Muscle layer of colon (tissue), 2 donors: ENCODE results near the gene CNTFR.

Source experiments
- H3K27ac ChIP-seq: one replicate; pipeline ENCODE4 v1.7.0; 2013; ENCODE audit warnings: low read depth, mild to moderate bottlenecking, low read length, moderate library complexity
- H3K27me3 ChIP-seq, 2 donors: one replicate each; pipeline ENCODE4 v1.7.0; 2013; ENCODE audit warnings: low read length in 2 of 2, mild to moderate bottlenecking in 2 of 2; ENCODE audit not compliant: insufficient read depth in 2 of 2, control insufficient read depth in 1 of 2
- H3K36me3 ChIP-seq: one replicate; pipeline ENCODE4 v1.7.0; 2013; ENCODE audit warnings: mild to moderate bottlenecking, low read length; ENCODE audit not compliant: insufficient read depth
- H3K4me1 ChIP-seq: one replicate; pipeline ENCODE4 v1.7.0; 2013; ENCODE audit warnings: mild to moderate bottlenecking, low read length; ENCODE audit not compliant: insufficient read depth
- H3K4me3 ChIP-seq, 2 donors: one replicate each; pipeline ENCODE4 v1.7.0; 2013; ENCODE audit warnings: low read length in 2 of 2, low read depth in 1 of 2, mild to moderate bottlenecking in 1 of 2, moderate library complexity in 1 of 2
- H3K9ac ChIP-seq: one replicate; pipeline ENCODE4 v1.7.0; 2013; ENCODE audit warnings: low read length
- H3K9me3 ChIP-seq: one replicate; pipeline ENCODE4 v1.7.0; 2013; ENCODE audit warnings: mild to moderate bottlenecking, low read length
- donor health status: abdominal sarcoma.
- donor health status: Adenocarcinoma of cecum.

CNTFR gene

GRCh38 chr9:34629491-34629808, 39.9 kb upstream of the CNTFR start:
- Histone ChIP-seq H3K4me3 (peak overlapping the region in 1 of 2 donors; percentile 52), H3K4me1 (peaks cover 15% of the 10 kb centered on the region), H3K36me3 (no peaks in the 10 kb centered on the region), H3K9me3 (no peaks in the 10 kb centered on the region), H3K9ac (no peak overlapping the region), H3K27me3 (peaks cover 45 to 51% of the 10 kb centered on the region in 2 donors), H3K27ac (no peak overlapping the region)

GRCh38 chr9:34628656-34629490, 39.3 kb upstream of the CNTFR start, which contains the start of gene ARID3C:
TSS of gene ARID3C (minus strand) at chr9:34629066. CDS start at chr9:34628014, 1,052 bp downstream.
- no peak within 1 kb of the TSS for H3K9ac ChIP-seq
- peaks cover 45 to 57% of the 10 kb centered on the region in 2 donors for H3K27me3 ChIP-seq
- H3K4me1 ChIP-seq, result peaks cover 11% of the 10 kb centered on the region
- no peaks in the 10 kb centered on the region for H3K36me3 ChIP-seq
- H3K27ac ChIP-seq, result no peak within 1 kb of the TSS
- H3K9me3 ChIP-seq, result no peaks in the 10 kb centered on the region
- peak within 1 kb of the TSS; percentile 30 to 52 for H3K4me3 ChIP-seq

- peak overlapping the region in 1 of 2 donors; percentile 29 for H3K4me3 ChIP-seq
- no peak overlapping the region for H3K9ac ChIP-seq
- H3K9me3 ChIP-seq, result no peaks in the 10 kb centered on the region
- no peaks in the 10 kb centered on the region for H3K36me3 ChIP-seq
- peaks cover 7% of the 10 kb centered on the region for H3K4me1 ChIP-seq
- no peak overlapping the region for H3K27ac ChIP-seq
- H3K27me3 ChIP-seq, result peaks cover 51 to 66% of the 10 kb centered on the region in 2 donors
Observed at GRCh38 chr9:34627716-34628655, 38.5 kb upstream of the CNTFR start.

- H3K4me3 ChIP-seq, result no peak overlapping the region
- H3K9me3 ChIP-seq, result no peaks in the 10 kb centered on the region
- no peak overlapping the region for H3K27ac ChIP-seq
- peaks cover 64 to 85% of the 10 kb centered on the region in 2 donors for H3K27me3 ChIP-seq
- no peak overlapping the region for H3K9ac ChIP-seq
- H3K36me3 ChIP-seq, result no peaks in the 10 kb centered on the region
- H3K4me1 ChIP-seq, result peaks cover 15% of the 10 kb centered on the region
Observed at GRCh38 chr9:34625186-34625486, 35.6 kb upstream of the CNTFR start.

GRCh38 chr9:34624475-34625185, 35.1 kb upstream of the CNTFR start:
- H3K36me3 ChIP-seq, result no peaks in the 10 kb centered on the region
- peaks cover 64 to 83% of the 10 kb centered on the region in 2 donors for H3K27me3 ChIP-seq
- H3K9me3 ChIP-seq, result no peaks in the 10 kb centered on the region
- H3K27ac ChIP-seq, result no peak overlapping the region
- H3K9ac ChIP-seq, result no peak overlapping the region
- peaks cover 17% of the 10 kb centered on the region for H3K4me1 ChIP-seq
- no peak overlapping the region for H3K4me3 ChIP-seq

- H3K4me3 ChIP-seq, result no peak overlapping the region
Observed at GRCh38 chr9:34623374-34624235, 34.1 kb upstream of the CNTFR start.

GRCh38 chr9:34620061-34620994, 30.8 kb upstream of the CNTFR start, which contains the start of gene DCTN3:
TSS of gene DCTN3 (minus strand) at chr9:34620495. CDS start at chr9:34620464, 31 bp downstream.
- H3K9ac ChIP-seq, result peak within 1 kb of the TSS; percentile 8
- peak within 1 kb of the TSS; percentile 67 to 74 for H3K4me3 ChIP-seq
- H3K27ac ChIP-seq, result peak within 1 kb of the TSS; percentile 36
- no peaks in the 10 kb centered on the region for H3K9me3 ChIP-seq
- peaks cover 18% of the 10 kb centered on the region for H3K4me1 ChIP-seq
- peaks cover 25 to 42% of the 10 kb centered on the region in 2 donors for H3K27me3 ChIP-seq
- peaks cover 32% of the 10 kb centered on the region for H3K36me3 ChIP-seq

More at GRCh38 chr9:34623374-34624235, 34.1 kb upstream of the CNTFR start:
- H3K27me3 ChIP-seq, result peaks cover 57 to 75% of the 10 kb centered on the region in 2 donors
- peaks cover 24% of the 10 kb centered on the region for H3K4me1 ChIP-seq
- H3K36me3 ChIP-seq, result peaks cover under 1% of the 10 kb centered on the region
- no peak overlapping the region for H3K9ac ChIP-seq
- H3K9me3 ChIP-seq, result no peaks in the 10 kb centered on the region
- H3K27ac ChIP-seq, result no peak overlapping the region

- H3K9me3 ChIP-seq, result no peaks in the 10 kb centered on the region
- H3K9ac ChIP-seq, result no peak overlapping the region
- peaks cover 34% of the 10 kb centered on the region for H3K4me1 ChIP-seq
Observed at GRCh38 chr9:34615132-34615531, 25.6 kb upstream of the CNTFR start.

GRCh38 chr9:34612788-34613390, 23.4 kb upstream of the CNTFR start:
- Histone ChIP-seq H3K27ac (peak overlapping the region; percentile 88), H3K36me3 (peaks cover 40% of the 10 kb centered on the region), H3K27me3 (no peaks in the 10 kb centered on the region), H3K9me3 (no peaks in the 10 kb centered on the region), H3K9ac (peak overlapping the region; percentile 32), H3K4me3 (peak overlapping the region; percentile 70 to 76), H3K4me1 (peaks cover 24% of the 10 kb centered on the region)

More at GRCh38 chr9:34615132-34615531, 25.6 kb upstream of the CNTFR start:
- Histone ChIP-seq H3K27ac (no peak overlapping the region), H3K36me3 (peaks cover 47% of the 10 kb centered on the region), H3K4me3 (no peak overlapping the region), H3K27me3 (no peaks in the 10 kb centered on the region)
